Panc1 (cell line): Measurements from ENCODE around the gene TMEM62.

Experiments
- REST ChIP-seq, 2 experiments: IDR thresholded peaks; 2 replicates each; pipeline ENCODE4 v1.6.1; 2011 to 2012; ENCODE audit warnings: low read depth in 2 of 2, control low read depth in 1 of 2, low read length in 1 of 2, mild to moderate bottlenecking in 1 of 2, moderate library complexity in 1 of 2; ENCODE audit not compliant: insufficient read depth in 1 of 2
- SIN3A ChIP-seq: IDR thresholded peaks from 2 replicates; pipeline ENCODE4 v1.6.1; 2012; ENCODE audit warnings: low read depth, mild to moderate bottlenecking, low read length, moderate library complexity, borderline replicate concordance; ENCODE audit not compliant: insufficient read depth
- TCF7L2 ChIP-seq: IDR thresholded peaks from 2 replicates; pipeline ENCODE4 v1.6.1; 2011; ENCODE audit warnings: mild to moderate bottlenecking, low read depth, low read length, inconsistent platforms
- TF ChIP-seq, protein P1 (sequence below): fragments of 450-650 bp; IDR thresholded peaks from 2 replicates; pipeline ENCODE4 v1.5.1; 2017; ENCODE audit warnings: mild to moderate bottlenecking

- TF ChIP-seq, protein P1, sequence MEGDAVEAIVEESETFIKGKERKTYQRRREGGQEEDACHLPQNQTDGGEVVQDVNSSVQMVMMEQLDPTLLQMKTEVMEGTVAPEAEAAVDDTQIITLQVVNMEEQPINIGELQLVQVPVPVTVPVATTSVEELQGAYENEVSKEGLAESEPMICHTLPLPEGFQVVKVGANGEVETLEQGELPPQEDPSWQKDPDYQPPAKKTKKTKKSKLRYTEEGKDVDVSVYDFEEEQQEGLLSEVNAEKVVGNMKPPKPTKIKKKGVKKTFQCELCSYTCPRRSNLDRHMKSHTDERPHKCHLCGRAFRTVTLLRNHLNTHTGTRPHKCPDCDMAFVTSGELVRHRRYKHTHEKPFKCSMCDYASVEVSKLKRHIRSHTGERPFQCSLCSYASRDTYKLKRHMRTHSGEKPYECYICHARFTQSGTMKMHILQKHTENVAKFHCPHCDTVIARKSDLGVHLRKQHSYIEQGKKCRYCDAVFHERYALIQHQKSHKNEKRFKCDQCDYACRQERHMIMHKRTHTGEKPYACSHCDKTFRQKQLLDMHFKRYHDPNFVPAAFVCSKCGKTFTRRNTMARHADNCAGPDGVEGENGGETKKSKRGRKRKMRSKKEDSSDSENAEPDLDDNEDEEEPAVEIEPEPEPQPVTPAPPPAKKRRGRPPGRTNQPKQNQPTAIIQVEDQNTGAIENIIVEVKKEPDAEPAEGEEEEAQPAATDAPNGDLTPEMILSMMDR: no peak
- TF ChIP-seq REST (IDR thresholded peaks at IDR 0.05; ENCODE audit: insufficient read depth in 1 of 2, low read depth in 2 of 2, low read length in 1 of 2): no peak
- no peak for TF ChIP-seq SIN3A
- TF ChIP-seq TCF7L2: no peak
These were observed 2.0 kb downstream of the TMEM62 start for GRCh38 chr15:43135351-43135750.
